Globus pallidus (tissue), 1 donor: ENCODE measurements around the gene ALK.

Experiments used
- DNase-seq: peaks from one replicate; pipeline ENCODE4 v3.0.0-alpha.2; 2015; ENCODE audit warnings: low spot score

The ALK gene

GRCh38 chr2:29448096-29448688 lies 473.2 kb downstream of the ALK start:
- no peak for DNase-seq

GRCh38 chr2:29447513-29447912 lies 473.9 kb downstream of the ALK start:
- DNase-seq = no peak

- DNase-seq = no peak
Observed at GRCh38 chr2:29446847-29447246, 474.5 kb downstream of the ALK start.

GRCh38 chr2:29444150-29444549 lies 477.2 kb downstream of the ALK start:
- DNase-seq = no peak

- no peak for DNase-seq
Observed at GRCh38 chr2:29443627-29444026, 477.8 kb downstream of the ALK start.

- no peak for DNase-seq
Observed at GRCh38 chr2:29443151-29443550, 478.2 kb downstream of the ALK start.

- DNase-seq = no peak
Observed at GRCh38 chr2:29440921-29441623, 480.3 kb downstream of the ALK start.

GRCh38 chr2:29433920-29434319 lies 487.5 kb downstream of the ALK start:
- DNase-seq = no peak

- DNase-seq = no peak
Observed at GRCh38 chr2:29433128-29433527, 488.3 kb downstream of the ALK start.

- DNase-seq = no peak
Observed at GRCh38 chr2:29431485-29431884, 489.9 kb downstream of the ALK start.

- no peak for DNase-seq
Observed at GRCh38 chr2:29430382-29431112, 490.8 kb downstream of the ALK start.

- no peak for DNase-seq
Observed at GRCh38 chr2:29426354-29426753, 495.0 kb downstream of the ALK start.

- no peak for DNase-seq
Observed at GRCh38 chr2:29425866-29426265, 495.5 kb downstream of the ALK start.

GRCh38 chr2:29423061-29423666 lies 498.2 kb downstream of the ALK start:
- no peak for DNase-seq

- DNase-seq = no peak
Observed at GRCh38 chr2:29420999-29421782, 500.2 kb downstream of the ALK start.

GRCh38 chr2:29420464-29420863 lies 500.9 kb downstream of the ALK start:
- DNase-seq = peak; percentile 5

- no peak for DNase-seq
Observed at GRCh38 chr2:29417630-29418029, 503.8 kb downstream of the ALK start.

- no peak for DNase-seq
Observed at GRCh38 chr2:29412197-29412925, 509.0 kb downstream of the ALK start.

GRCh38 chr2:29405707-29406106 lies 515.7 kb downstream of the ALK start:
- DNase-seq = no peak

GRCh38 chr2:29405266-29405665 lies 516.1 kb downstream of the ALK start:
- DNase-seq = no peak

GRCh38 chr2:29401994-29402393 lies 519.4 kb downstream of the ALK start:
- DNase-seq = no peak
